ENCODE results near the gene IGIP.

GRCh38 chr5:140143521-140144258, 18.0 kb downstream of the IGIP start:
- TF ChIP-seq EZH2 (IDR thresholded peaks at IDR 0.05) (no peak), CTCF (IDR thresholded peaks at IDR 0.05) (no peak)

Data from neural progenitor cell (in vitro differentiated cells).